CD14-positive monocyte (primary cell): ENCODE measurements around the gene DUSP9. TPM values are rescaled to one million over a fixed set of nuclear protein-coding genes. Genes with fewer than 3 reads are reported as not detected.

Experiments
- DNase-seq, 3 donors: peaks; one replicate each; pipeline ENCODE4 v3.0.0-alpha.2; 2011 to 2022
- H2AFZ ChIP-seq: 2 replicates; pipeline ENCODE4 v1.6.0; 2012; ENCODE audit warnings: mild to moderate bottlenecking, low read depth, low read length, inconsistent platforms; ENCODE audit not compliant: insufficient read depth, poor library complexity, severe bottlenecking
- H3K27ac ChIP-seq, 2 donors: 1 replicate in 1 of 2; 2 replicates in 1 of 2; pipeline ENCODE4 v1.5.1; 2012 to 2013; ENCODE audit warnings: low read length in 2 of 2, control low read depth in 1 of 2, inconsistent platforms in 1 of 2, low read depth in 1 of 2, mild to moderate bottlenecking in 1 of 2
- H3K27me3 ChIP-seq, 2 donors: one replicate each; pipeline versions ENCODE4 v1.6.0 to v1.6.1; 2011 to 2013; ENCODE audit warnings: low read length in 2 of 2; ENCODE audit not compliant: control insufficient read depth in 2 of 2, insufficient read depth in 2 of 2
- H3K36me3 ChIP-seq, 2 donors: replicated peaks in 1 of 2; 1 replicate in 1 of 2; 2 replicates in 1 of 2; pipeline versions ENCODE4 v1.5.1 to v1.6.1; 2012 to 2013; ENCODE audit warnings: low read length in 2 of 2, control low read depth in 1 of 2, inconsistent platforms in 1 of 2, mild to moderate bottlenecking in 1 of 2; ENCODE audit not compliant: insufficient read depth in 2 of 2, control insufficient read depth in 1 of 2
- H3K4me1 ChIP-seq, 2 donors: 1 replicate in 1 of 2; 2 replicates in 1 of 2; pipeline versions ENCODE4 v1.5.1 to v1.6.1; 2012 to 2013; ENCODE audit warnings: low read length in 2 of 2, control low read depth in 1 of 2, inconsistent platforms in 1 of 2, mild to moderate bottlenecking in 1 of 2, moderate library complexity in 1 of 2; ENCODE audit not compliant: insufficient read depth in 2 of 2, control insufficient read depth in 1 of 2
- H3K4me2 ChIP-seq: replicated peaks from 2 replicates; pipeline ENCODE3; 2012; ENCODE audit warnings: low read length, moderate library complexity, mild to moderate bottlenecking; ENCODE audit not compliant: poor library complexity, severe bottlenecking; ENCODE audit errors: extremely low read depth
- H3K4me3 ChIP-seq, 3 experiments: fragments of 200-600 bp in 1 of 3; sonication (generic) in 1 of 3; replicated peaks in 1 of 3; 1 replicate in 2 of 3; 2 replicates in 1 of 3; pipeline ENCODE4 v1.5.1; 2011 to 2013; ENCODE audit warnings: low read length in 3 of 3, mild to moderate bottlenecking in 3 of 3, control low read depth in 2 of 3, low read depth in 2 of 3, inconsistent platforms in 1 of 3, moderate library complexity in 1 of 3
- H3K79me2 ChIP-seq: 2 replicates; pipeline ENCODE4 v1.6.0; 2012; ENCODE audit warnings: mild to moderate bottlenecking, control low read depth, inconsistent platforms, low read length, moderate library complexity; ENCODE audit not compliant: insufficient read depth
- H3K9ac ChIP-seq: 2 replicates; pipeline ENCODE4 v1.6.0; 2017; ENCODE audit warnings: low read length, mild to moderate bottlenecking; ENCODE audit not compliant: insufficient read depth, poor library complexity, severe bottlenecking
- H3K9me3 ChIP-seq, 2 donors: replicated peaks in 1 of 2; 1 replicate in 1 of 2; 2 replicates in 1 of 2; pipeline versions ENCODE4 v1.5.1 to v1.6.1; 2012 to 2013; ENCODE audit warnings: low read length in 2 of 2, control low read depth in 1 of 2; ENCODE audit not compliant: control insufficient read depth in 1 of 2, insufficient read depth in 1 of 2
- H4K20me1 ChIP-seq: 2 replicates; pipeline ENCODE4 v1.6.0; 2012; ENCODE audit warnings: mild to moderate bottlenecking, low read length, control low read depth, moderate library complexity; ENCODE audit not compliant: insufficient read depth
- H3K27ac Mint-ChIP-seq, 7 donors: one replicate each; pipeline ENCODE4 v1.8.0; 2020; ENCODE audit warnings: mild to moderate bottlenecking in 7 of 7, mixed read lengths in 7 of 7, moderate library complexity in 6 of 7, inconsistent platforms in 2 of 7
- H3K27me3 Mint-ChIP-seq, 3 donors: one replicate each; pipeline ENCODE4 v1.8.0; 2021 to 2022; ENCODE audit warnings: low read depth in 3 of 3, mild to moderate bottlenecking in 3 of 3, mixed read lengths in 3 of 3, moderate library complexity in 3 of 3, inconsistent platforms in 1 of 3
- H3K36me3 Mint-ChIP-seq, 2 donors: one replicate each; pipeline ENCODE4 v1.8.0; 2020; ENCODE audit warnings: mixed read lengths in 2 of 2, inconsistent platforms in 1 of 2, mild to moderate bottlenecking in 1 of 2
- H3K4me1 Mint-ChIP-seq: one replicate; pipeline ENCODE4 v1.8.0; 2020; ENCODE audit warnings: mild to moderate bottlenecking, mixed read lengths
- H3K4me3 Mint-ChIP-seq, 2 donors: one replicate each; pipeline ENCODE4 v1.8.0; 2020; ENCODE audit warnings: mild to moderate bottlenecking in 2 of 2, mixed read lengths in 2 of 2, moderate library complexity in 1 of 2
- H3K9me3 Mint-ChIP-seq, 7 donors: one replicate each; pipeline ENCODE4 v1.8.0; 2020 to 2022; ENCODE audit warnings: mixed read lengths in 7 of 7, mild to moderate bottlenecking in 6 of 7, moderate library complexity in 6 of 7, inconsistent platforms in 2 of 7
- CTCF ChIP-seq: fragments of 200-600 bp; IDR thresholded peaks from one replicate; pipeline ENCODE4 v1.8.0; 2022; ENCODE audit warnings: antibody characterized with exemption, mild to moderate bottlenecking
- WGBS: methylation state at CpG from one replicate; pipeline ENCODE4 v1.1.5; 2013; ENCODE audit warnings: missing lambda C conversion rate; ENCODE audit not compliant: insufficient coverage; 5-methylcytosine and 5-hydroxymethylcytosine counted together
- intact Hi-C, 2 donors: fragments of 100-400 bp; cut with micrococcal nuclease; formaldehyde crosslinking; loops; one replicate each; pipeline versions ENCODE4 v1.15.0 to v1.15.1; 2023
- polyA plus RNA-seq, 3 donors: library from polyadenylated mRNA; depleted of rRNA in 1 of 3; unstranded in 2 of 3; stranded (reverse) in 1 of 3; fragments of 300-500 nt in 2 of 3; fragments of >200 nt in 1 of 3; fragmentation: Illumina TruSeq in 2 of 3; gene quantifications; 1 replicate in 2 of 3; 2 replicates in 1 of 3; pipeline ENCODE4 v1.2.3, GENCODE V29; 2012 to 2021

DUSP9 gene
- polyA plus RNA-seq, 3 donors = not detected

GRCh38 chrX:153608806-153609205 is 38.2 kb upstream of the DUSP9 start:
- Histone ChIP-seq H3K79me2 (no peaks in the 10 kb centered on the region), H3K4me3 (no peak overlapping the region), H3K4me1 (peaks cover 17 to 22% of the 10 kb centered on the region in 2 donors), H3K4me2 (no peak overlapping the region), H3K27ac (no peak overlapping the region), H3K27me3 (peaks cover 0 to 8% of the 10 kb centered on the region in 2 donors), H2AFZ (no peak overlapping the region), H4K20me1 (no peaks in the 10 kb centered on the region), H3K9me3 (no peaks in the 10 kb centered on the region), H3K9ac (no peak overlapping the region), H3K36me3 (no peaks in the 10 kb centered on the region)
- Mint-ChIP-seq H3K36me3 (no peaks in the 10 kb centered on the region), H3K4me3 (peak overlapping the region in 1 of 2 donors; percentile 13), H3K27me3 (peaks cover 9 to 37% (median 28%) of the 10 kb centered on the region in 3 donors), H3K4me1 (peaks cover 25% of the 10 kb centered on the region), H3K27ac (peak overlapping the region in 5 of 7 donors; percentile 12 to 69 (median 47)), H3K9me3 (peaks cover 0 to 11% (median 5%) of the 10 kb centered on the region in 7 donors)
- DNase-seq = no peak
- intact Hi-C loops = no loop called here
- TF ChIP-seq CTCF = no peak
- no CpG with 5 or more reads among the region's 4 CpGs for WGBS

- H3K79me2 ChIP-seq = no peaks in the 10 kb centered on the region
- H3K27me3 ChIP-seq = peaks cover 0 to 8% of the 10 kb centered on the region in 2 donors
- H3K4me3 ChIP-seq = peak overlapping the region; percentile 24 to 71 (median 32)
- peaks cover 9 to 36% (median 33%) of the 10 kb centered on the region in 3 donors for H3K27me3 Mint-ChIP-seq
- peak overlapping the region; percentile 81 to 85 for H3K4me3 Mint-ChIP-seq
- H3K9me3 ChIP-seq = no peaks in the 10 kb centered on the region
- H3K4me2 ChIP-seq = peak overlapping the region; percentile 81
- H3K27ac Mint-ChIP-seq = peak overlapping the region in 1 of 7 donors; percentile 56
- DNase-seq = peak; percentile 44 to 61 (median 50)
- peak; percentile 84 for TF ChIP-seq CTCF
- 6% methylated on average over 32 of the region's 63 CpGs for WGBS
- intact Hi-C loops = no loop called here
- H2AFZ ChIP-seq = peak overlapping the region; percentile 63
- no peaks in the 10 kb centered on the region for H3K36me3 Mint-ChIP-seq
- no peak overlapping the region for H3K9ac ChIP-seq
- peaks cover 0 to 16% (median 5%) of the 10 kb centered on the region in 7 donors for H3K9me3 Mint-ChIP-seq
- H3K4me1 ChIP-seq = peaks cover 17 to 22% of the 10 kb centered on the region in 2 donors
- H3K27ac ChIP-seq = no peak overlapping the region
- H4K20me1 ChIP-seq = no peaks in the 10 kb centered on the region
- H3K36me3 ChIP-seq = no peaks in the 10 kb centered on the region
- H3K4me1 Mint-ChIP-seq = peaks cover 19% of the 10 kb centered on the region
These were observed 36.8 kb upstream of the DUSP9 start for GRCh38 chrX:153609917-153610835.
